Epidermal melanocyte (primary cell): ENCODE measurements around the gene CEP170B.
"Not testable (repeated sequence)": the region's sequence is repeated elsewhere in the genome, so short reads cannot be mapped to it uniquely, and the experiment has no call there.

ENCODE experiments used
- DNase-seq: peaks from one replicate; pipeline ENCODE4 v3.0.0; 2011; ENCODE audit warnings: low spot score; ENCODE audit not compliant: insufficient read length

The CEP170B gene

GRCh38 chr14:104941508-104942365 lies 76.7 kb downstream of the CEP170B start:
- DNase-seq, result no peak

- DNase-seq, result no peak
Measured at GRCh38 chr14:104942586-104942985, 77.5 kb downstream of the CEP170B start.

- DNase-seq, result not testable (repeated sequence)
Measured at GRCh38 chr14:104943216-104944015, 78.3 kb downstream of the CEP170B start.

GRCh38 chr14:104944016-104944308 lies 78.9 kb downstream of the CEP170B start:
- DNase-seq, result not testable (repeated sequence)

- DNase-seq, result not testable (repeated sequence)
Measured at GRCh38 chr14:104944436-104945205, 79.6 kb downstream of the CEP170B start.

GRCh38 chr14:104945266-104945665 lies 80.2 kb downstream of the CEP170B start:
- DNase-seq, result not testable (repeated sequence)
